Liver (tissue), 9 donors: ENCODE measurements around the gene P2RX3. TPM values are rescaled to one million over a fixed set of nuclear protein-coding genes. Genes with fewer than 3 reads are reported as not detected.

Experiments used
- DNase-seq: peaks from one replicate; pipeline ENCODE4 v3.0.0-alpha.2; 2017; ENCODE audit warnings: low spot score
- H3K27ac ChIP-seq, 2 donors: one replicate each; pipeline ENCODE4 v1.7.0; 2013; ENCODE audit warnings: inconsistent platforms in 2 of 2, low read length in 2 of 2, control low read depth in 1 of 2, low read depth in 1 of 2, mild to moderate bottlenecking in 1 of 2
- H3K27me3 ChIP-seq, 4 donors: one replicate each; pipeline versions ENCODE4 v1.6.1 to v1.7.0; 2013; ENCODE audit warnings: low read length in 3 of 4, inconsistent platforms in 1 of 4, mild to moderate bottlenecking in 1 of 4, moderate library complexity in 1 of 4; ENCODE audit not compliant: control insufficient read depth in 4 of 4, insufficient read depth in 4 of 4
- H3K36me3 ChIP-seq, 4 donors: one replicate each; pipeline versions ENCODE4 v1.6.1 to v1.7.0; 2013; ENCODE audit warnings: low read length in 3 of 4, mild to moderate bottlenecking in 3 of 4, low read depth in 1 of 4, moderate library complexity in 1 of 4; ENCODE audit not compliant: control insufficient read depth in 4 of 4, insufficient read depth in 3 of 4
- H3K4me1 ChIP-seq, 4 donors: one replicate each; pipeline versions ENCODE4 v1.6.1 to v1.7.0; 2013; ENCODE audit warnings: low read length in 3 of 4, mild to moderate bottlenecking in 3 of 4, moderate library complexity in 1 of 4; ENCODE audit not compliant: control insufficient read depth in 4 of 4, insufficient read depth in 4 of 4
- H3K4me3 ChIP-seq, 3 donors: one replicate each; pipeline versions ENCODE4 v1.6.1 to v1.7.0; 2013; ENCODE audit warnings: low read length in 3 of 3, control low read depth in 1 of 3, low read depth in 1 of 3, mild to moderate bottlenecking in 1 of 3
- H3K9ac ChIP-seq, 2 donors: one replicate each; pipeline ENCODE4 v1.7.0; 2013; ENCODE audit warnings: low read length in 2 of 2, mild to moderate bottlenecking in 2 of 2, moderate library complexity in 2 of 2, control low read depth in 1 of 2, low read depth in 1 of 2
- H3K9me3 ChIP-seq, 4 donors: one replicate each; pipeline versions ENCODE4 v1.6.1 to v1.7.0; 2013; ENCODE audit warnings: low read length in 3 of 4; ENCODE audit not compliant: control insufficient read depth in 4 of 4
- ATF3 ChIP-seq: IDR thresholded peaks from 2 replicates; pipeline ENCODE4 v1.6.1; 2016; ENCODE audit warnings: antibody characterized with exemption
- CTCF ChIP-seq: fragments of 150-350 bp; IDR thresholded peaks from 2 replicates; pipeline ENCODE4 v1.5.1; 2017; ENCODE audit warnings: improper control_type of control experiment, low read depth, low read length; ENCODE audit not compliant: missing input control
- EGR1 ChIP-seq, 2 donors: IDR thresholded peaks; 2 replicates each; pipeline ENCODE4 v1.6.1; 2016 to 2018; ENCODE audit warnings: antibody characterized with exemption in 2 of 2, low read depth in 2 of 2
- FOXA1 ChIP-seq: IDR thresholded peaks from 2 replicates; pipeline ENCODE4 v1.6.1; 2016; ENCODE audit warnings: antibody characterized with exemption
- FOXA2 ChIP-seq: IDR thresholded peaks from 2 replicates; pipeline ENCODE4 v1.6.1; 2016; ENCODE audit warnings: antibody characterized with exemption
- GABPA ChIP-seq, 2 donors: IDR thresholded peaks in 1 of 2; conservative IDR thresholded peaks in 1 of 2; 2 replicates each; pipeline ENCODE4 v1.6.1; 2016; ENCODE audit warnings: antibody characterized with exemption in 2 of 2, mild to moderate bottlenecking in 1 of 2, moderate library complexity in 1 of 2
- HNF4A ChIP-seq, 2 donors: conservative IDR thresholded peaks; 2 replicates each; pipeline ENCODE4 v1.6.1; 2016; ENCODE audit warnings: antibody characterized with exemption in 2 of 2, mild to moderate bottlenecking in 2 of 2
- HNF4G ChIP-seq: IDR thresholded peaks from 2 replicates; pipeline ENCODE4 v1.6.1; 2016; ENCODE audit warnings: antibody characterized with exemption
- JUND ChIP-seq, 2 donors: IDR thresholded peaks; 2 replicates each; pipeline ENCODE4 v1.6.1; 2016; ENCODE audit warnings: antibody characterized with exemption in 2 of 2
- MAX ChIP-seq: IDR thresholded peaks from 2 replicates; pipeline ENCODE4 v1.6.1; 2016; ENCODE audit warnings: antibody characterized with exemption
- NR2F2 ChIP-seq: IDR thresholded peaks from 2 replicates; pipeline ENCODE4 v1.6.1; 2016; ENCODE audit warnings: antibody characterized with exemption
- RAD21 ChIP-seq, 2 donors: IDR thresholded peaks; 2 replicates each; pipeline ENCODE4 v1.6.1; 2016; ENCODE audit warnings: antibody characterized with exemption in 2 of 2, mild to moderate bottlenecking in 2 of 2
- REST ChIP-seq: IDR thresholded peaks from 2 replicates; pipeline ENCODE4 v1.6.1; 2016; ENCODE audit warnings: antibody characterized with exemption, mild to moderate bottlenecking
- RXRA ChIP-seq, 2 donors: IDR thresholded peaks; 2 replicates each; pipeline ENCODE4 v1.6.1; 2017 to 2018; ENCODE audit warnings: antibody characterized with exemption in 2 of 2, mild to moderate bottlenecking in 1 of 2
- SP1 ChIP-seq: IDR thresholded peaks from 2 replicates; pipeline ENCODE4 v1.6.1; 2018; ENCODE audit warnings: antibody characterized with exemption, mild to moderate bottlenecking
- TAF1 ChIP-seq: conservative IDR thresholded peaks from 2 replicates; pipeline ENCODE4 v1.6.1; 2016; ENCODE audit warnings: antibody characterized with exemption, mild to moderate bottlenecking
- YY1 ChIP-seq: IDR thresholded peaks from 2 replicates; pipeline ENCODE4 v1.6.1; 2016; ENCODE audit warnings: antibody characterized with exemption, mild to moderate bottlenecking
- ZBTB33 ChIP-seq: IDR thresholded peaks from 2 replicates; pipeline ENCODE4 v1.6.1; 2016; ENCODE audit warnings: antibody characterized with exemption
- WGBS: extraction: QIAGEN DNeasy Blood & Tissue Kit; methylation state at CpG from one replicate; pipeline ENCODE4 v1.1.7; 2013; 5-methylcytosine and 5-hydroxymethylcytosine counted together
- polyA plus RNA-seq, 2 donors: library from polyadenylated mRNA; stranded (reverse) in 1 of 2; unstranded in 1 of 2; fragments of 200-250 nt in 1 of 2; fragments of >200 nt in 1 of 2; fragmentation: Nextera tagmentation in 1 of 2; extraction: Ambion mirVana in 1 of 2; gene quantifications; one replicate each; pipeline versions ENCODE4 v1.2.1 to v1.2.3, GENCODE V29; 2013 to 2015
- total RNA-seq, 2 donors: library from RNA; depleted of rRNA; stranded (reverse); fragments of >200 nt; gene quantifications; one replicate each; pipeline ENCODE4 v1.2.3, GENCODE V29; 2014
- donor health status: healthy.
- donor health status: healthy.
- donor health status: healthy.
- donor health status: healthy.
- donor health status: healthy.

The P2RX3 gene
- total and polyA plus RNA-seq, 4 donors = 0.18 to 0.33 (median 0.23) TPM

- no peaks in the 10 kb centered on the region for H3K9me3 ChIP-seq
- H3K36me3 ChIP-seq = no peaks in the 10 kb centered on the region
- no peak overlapping the region for H3K27ac ChIP-seq
- WGBS = 70% methylated on average over 6 of the region's 6 CpGs
- H3K27me3 ChIP-seq = no peaks in the 10 kb centered on the region
- DNase-seq = no peak
- no peak overlapping the region for H3K4me3 ChIP-seq
- H3K4me1 ChIP-seq = peaks cover 0 to 9% (median 2%) of the 10 kb centered on the region in 4 donors
- TF ChIP-seq RXRA (IDR thresholded peaks at IDR 0.05) = no peak
- no peak for TF ChIP-seq JUND (IDR thresholded peaks at IDR 0.05)
- no peak for TF ChIP-seq RAD21 (IDR thresholded peaks at IDR 0.05)
- no peak for TF ChIP-seq HNF4G
- no peak for TF ChIP-seq HNF4A (conservative IDR thresholded peaks at IDR 0.05)
- TF ChIP-seq SP1 = no peak
- TF ChIP-seq MAX = no peak
- TF ChIP-seq FOXA1 = no peak
- no peak for TF ChIP-seq YY1
- no peak for TF ChIP-seq EGR1 (IDR thresholded peaks at IDR 0.05; ENCODE audit: low read depth in 2 of 2)
- H3K9ac ChIP-seq = no peak overlapping the region
Observed at GRCh38 chr11:57357856-57358255, 19.7 kb downstream of the P2RX3 start.

GRCh38 chr11:57358543-57358961, 20.4 kb downstream of the P2RX3 start:
- no peak overlapping the region for H3K27ac ChIP-seq
- no peaks in the 10 kb centered on the region for H3K9me3 ChIP-seq
- H3K27me3 ChIP-seq = no peaks in the 10 kb centered on the region
- no peak overlapping the region for H3K4me3 ChIP-seq
- no peak for DNase-seq
- no peak overlapping the region for H3K9ac ChIP-seq
- peaks cover 0 to 9% (median 2%) of the 10 kb centered on the region in 4 donors for H3K4me1 ChIP-seq
- no peaks in the 10 kb centered on the region for H3K36me3 ChIP-seq
- no peak for TF ChIP-seq JUND (IDR thresholded peaks at IDR 0.05)
- no peak for TF ChIP-seq HNF4G
- TF ChIP-seq REST = no peak
- TF ChIP-seq NR2F2 = no peak
- no peak for TF ChIP-seq CTCF
- no peak for TF ChIP-seq ZBTB33
- no peak for TF ChIP-seq HNF4A (conservative IDR thresholded peaks at IDR 0.05)
- no peak for TF ChIP-seq MAX
- TF ChIP-seq YY1 = no peak
- no peak for TF ChIP-seq RXRA (IDR thresholded peaks at IDR 0.05)
- no peak for TF ChIP-seq FOXA2
- TF ChIP-seq RAD21 (IDR thresholded peaks at IDR 0.05) = no peak
- no peak for TF ChIP-seq GABPA (IDR thresholded peaks at IDR 0.05 in 1 of 2, conservative IDR thresholded peaks at IDR 0.05 in 1 of 2)
- no peak for TF ChIP-seq EGR1 (IDR thresholded peaks at IDR 0.05; ENCODE audit: low read depth in 2 of 2)
- TF ChIP-seq FOXA1 = no peak
- TF ChIP-seq TAF1 = no peak
- no peak for TF ChIP-seq ATF3
- no peak for TF ChIP-seq SP1
- 80% methylated on average over 9 of the region's 9 CpGs for WGBS
